ENCODE results near the gene TAF1C. TPM values are rescaled to one million over a fixed set of nuclear protein-coding genes. Genes with fewer than 3 reads are reported as not detected.

TAF1C gene
- total RNA-seq, 1 donor from 2014 or later, result 31.0 TPM

DNA sequence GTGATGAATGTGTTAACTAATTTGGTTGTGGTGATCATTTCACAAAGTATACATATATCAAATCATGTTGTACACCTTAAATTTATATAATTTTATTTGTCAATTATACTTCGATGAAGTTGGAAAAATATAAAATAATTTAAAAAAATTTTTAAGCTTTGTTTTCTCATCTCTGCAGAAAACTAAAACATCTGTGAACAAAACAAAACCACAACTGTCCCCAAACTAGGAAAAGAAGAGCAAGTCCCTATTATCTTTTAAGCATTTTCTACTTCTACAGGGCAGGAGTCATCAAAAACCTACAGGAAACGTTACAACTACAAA lies 48.4 kb downstream of the TAF1C start:
- ATAC-seq (no peak), DNase-seq (no peak)
- intact Hi-C loops (cut with micrococcal nuclease), result no loop called here

DNA sequence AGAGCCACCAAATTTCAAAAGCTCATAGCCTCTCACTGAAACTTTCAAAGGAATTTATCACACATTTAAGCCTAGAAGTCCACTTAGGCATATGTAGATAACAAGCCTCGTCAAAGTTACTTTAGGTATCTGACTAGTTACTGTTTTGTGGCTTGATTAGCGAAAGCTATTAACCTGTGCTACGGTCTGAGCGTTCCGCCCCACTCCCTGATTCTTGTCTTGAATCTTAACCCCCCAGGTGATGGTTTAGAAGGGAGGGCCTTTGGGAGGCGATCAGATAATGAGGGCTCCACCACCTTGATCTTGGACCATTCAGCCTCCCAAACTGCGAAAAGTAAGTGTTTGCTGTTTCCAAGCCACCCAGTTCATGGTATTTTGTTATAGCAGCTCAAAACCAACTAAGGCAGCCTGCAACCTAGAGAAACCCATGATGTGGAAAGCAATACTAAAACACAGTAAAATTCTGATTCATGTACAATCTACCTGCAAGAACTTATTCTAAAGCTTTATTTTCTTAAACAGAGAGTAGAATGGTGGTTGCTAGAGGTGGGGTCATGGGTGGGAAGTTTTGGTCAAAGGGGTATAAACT lies 49.0 kb downstream of the TAF1C start:
- DNase-seq, result no peak
- ATAC-seq, result no peak
- intact Hi-C loops (cut with micrococcal nuclease), result no loop called here

DNA sequence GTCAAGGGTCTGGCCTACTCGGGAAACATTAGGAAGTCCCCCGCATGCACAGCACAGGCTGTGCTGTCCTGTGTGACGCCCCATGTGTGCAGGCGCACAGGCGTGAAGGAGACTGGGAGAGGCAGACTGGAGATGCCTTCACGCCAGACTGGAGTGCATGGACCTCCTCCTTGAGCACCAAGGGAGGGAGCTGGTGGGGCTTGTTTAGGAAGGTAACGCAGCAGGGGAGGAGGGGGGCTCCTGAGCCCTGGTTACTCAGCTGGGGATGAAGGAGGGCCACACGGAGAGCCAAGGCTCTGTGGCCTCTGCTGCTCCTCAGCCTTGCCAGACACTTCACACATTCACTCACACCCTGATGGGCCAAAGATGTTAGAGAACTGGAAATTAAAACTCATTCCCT lies 49.6 kb downstream of the TAF1C start:
- ATAC-seq (no peak), DNase-seq (no peak)
- intact Hi-C loops (cut with micrococcal nuclease), result no loop called here

DNA sequence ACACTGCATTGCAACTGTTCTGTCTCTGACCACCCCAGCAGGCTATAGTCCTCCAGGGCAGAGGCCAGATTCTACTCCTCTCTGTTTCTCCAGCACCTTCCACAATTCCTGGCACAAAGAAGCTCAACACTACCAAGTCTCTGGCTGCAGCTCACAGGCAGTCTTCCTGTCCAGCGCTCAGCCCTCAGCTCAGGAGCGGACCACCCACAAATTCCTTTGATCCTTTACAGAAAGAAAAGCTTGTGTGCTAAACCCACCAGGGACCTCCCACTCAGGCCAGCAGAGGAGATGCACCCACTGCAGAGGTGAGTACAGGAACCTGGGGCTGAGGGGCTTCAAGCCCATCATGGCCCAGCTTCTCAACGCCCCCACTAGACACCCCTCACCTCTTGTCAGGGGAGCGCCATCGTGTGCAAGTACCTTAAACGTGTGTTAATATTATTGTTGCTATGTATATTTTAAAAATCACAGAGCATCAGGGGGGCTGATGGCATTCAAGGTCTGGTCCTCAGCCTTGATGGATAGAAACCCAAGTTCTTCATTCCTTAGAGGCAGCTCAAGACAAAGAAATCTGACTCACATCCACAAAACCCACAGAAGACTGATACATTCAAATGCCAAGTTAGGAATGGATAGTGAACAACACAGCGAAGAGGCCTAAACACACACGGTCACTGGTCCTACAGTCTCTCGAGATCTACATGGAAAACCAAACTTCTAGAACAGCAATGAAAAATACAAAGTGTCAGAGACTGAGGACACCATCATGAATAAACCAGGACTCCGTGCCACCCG lies 50.3 kb downstream of the TAF1C start:
- DNase-seq (no peak), ATAC-seq (no peak)
- intact Hi-C loops (cut with micrococcal nuclease), result no loop called here

DNA sequence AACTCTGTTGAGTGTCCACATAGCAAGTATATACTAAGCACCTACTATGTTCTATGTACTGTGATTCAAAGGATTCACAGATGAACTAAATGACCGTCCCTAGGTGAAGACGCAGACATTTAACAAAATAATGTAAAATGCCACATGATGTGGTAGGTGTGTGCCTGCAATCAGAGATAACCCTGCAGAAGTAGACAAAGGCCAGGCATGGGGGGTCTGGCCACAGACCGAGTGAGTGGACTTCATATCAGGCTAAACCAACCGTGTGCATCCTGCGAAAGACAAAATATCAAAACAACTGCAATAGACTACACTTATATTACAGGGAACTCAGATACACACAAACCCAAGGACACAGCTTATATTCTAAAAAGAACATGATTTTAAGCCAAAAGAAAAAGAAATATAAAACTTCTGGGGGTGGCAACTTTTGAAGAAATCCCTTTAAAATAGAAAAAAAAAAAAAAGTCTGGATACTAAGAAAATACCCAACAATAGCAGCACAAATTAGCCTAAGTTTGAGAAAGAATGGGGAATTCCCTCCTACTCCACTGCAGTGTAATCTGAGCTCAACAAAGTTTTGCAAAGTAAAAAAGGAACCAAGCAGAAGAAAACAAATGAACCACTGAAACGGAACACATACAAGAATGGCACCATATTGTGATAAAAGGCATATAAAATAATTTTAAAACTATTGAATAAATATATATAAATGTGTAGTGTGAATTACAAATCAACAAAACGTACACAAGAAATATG lies 54.2 kb downstream of the TAF1C start:
- DNase-seq (no peak), ATAC-seq (no peak)
- intact Hi-C loops (cut with micrococcal nuclease), result no loop called here

GRCh38 chr16:84131117-84131516 lies 55.7 kb downstream of the TAF1C start:
- intact Hi-C loops (cut with micrococcal nuclease), result no loop called here

More at GRCh38 chr16:84131117-84131516, 55.7 kb downstream of the TAF1C start:
- ATAC-seq (peak; percentile 11), DNase-seq (no peak)

Other genes starting within 250 kb of the TAF1C start
- 4.7 TPM for gene OSGIN1, start 233.8 kb downstream of the TAF1C start, total RNA-seq
- 0.84 TPM for gene NECAB2, start 218.8 kb downstream of the TAF1C start, total RNA-seq
- 2.0 TPM for gene SLC38A8, start 144.3 kb downstream of the TAF1C start, total RNA-seq
- 80.8 TPM for gene MBTPS1, start 70.1 kb downstream of the TAF1C start, total RNA-seq
- gene HSDL1, start 41.9 kb downstream of the TAF1C start, total RNA-seq, result 23.2 TPM
- not detected for gene DNAAF1, start 41.7 kb downstream of the TAF1C start, total RNA-seq
- gene ADAD2, start 4.1 kb upstream of the TAF1C start, total RNA-seq, result not detected
- gene KCNG4, start 53.0 kb upstream of the TAF1C start, total RNA-seq, result not detected
- 2.0 TPM for gene WFDC1, start 107.8 kb upstream of the TAF1C start, total RNA-seq
- gene ATP2C2, start 181.5 kb upstream of the TAF1C start, total RNA-seq, result not detected

Measured in left ventricle myocardium superior (tissue), 1 donor.